Measurements from ENCODE around the gene TFAP2C. TPM values are rescaled to one million over a fixed set of nuclear protein-coding genes. Genes with fewer than 3 reads are reported as not detected.

Gene TFAP2C
- total RNA-seq, 1 experiment from 2014 or later, result not detected

GRCh38 chr20:56630506-56631317 is 1.6 kb downstream of the TFAP2C start:
- H3K4me3 ChIP-seq (ENCODE audit: low read length), result no peak overlapping the region
- no peaks in the 10 kb centered on the region for H3K27me3 ChIP-seq (ENCODE audit: low read length)

GRCh38 chr20:56631318-56631989 is 2.3 kb downstream of the TFAP2C start:
- Histone ChIP-seq H3K27me3 (ENCODE audit: low read length) (no peaks in the 10 kb centered on the region), H3K4me1 (ENCODE audit: low read length) (peaks cover 2% of the 10 kb centered on the region)

More at GRCh38 chr20:56630506-56631317, 1.6 kb downstream of the TFAP2C start:
- no peak overlapping the region for H3K27ac ChIP-seq (ENCODE audit: low read length)
- H3K9ac ChIP-seq (ENCODE audit: low read length), result no peak overlapping the region
- H3K36me3 ChIP-seq (ENCODE audit: insufficient read depth, low read length), result no peaks in the 10 kb centered on the region
- H3K4me1 ChIP-seq (ENCODE audit: low read length), result no peaks in the 10 kb centered on the region
- no peaks in the 10 kb centered on the region for H3K79me2 ChIP-seq (ENCODE audit: low read length)
- H3K9me2 ChIP-seq (replicated peaks; ENCODE audit: insufficient read depth, low read length), result no peaks in the 10 kb centered on the region
- no peak overlapping the region for H2AFZ ChIP-seq (ENCODE audit: low read length)
- DNase-seq, result no peak
- H3K4me2 ChIP-seq (ENCODE audit: low read depth, low read length, poor library complexity, severe bottlenecking), result no peak overlapping the region
- no peaks in the 10 kb centered on the region for H4K20me1 ChIP-seq (ENCODE audit: insufficient read depth, low read depth, low read length)
- H3K9me3 ChIP-seq (ENCODE audit: low read length), result no peaks in the 10 kb centered on the region

GRCh38 chr20:56631990-56632327 is 2.9 kb downstream of the TFAP2C start:
- Histone ChIP-seq H3K4me3 (ENCODE audit: low read length) (no peak overlapping the region), H3K27me3 (ENCODE audit: low read length) (no peaks in the 10 kb centered on the region), H4K20me1 (ENCODE audit: insufficient read depth, low read depth, low read length) (no peaks in the 10 kb centered on the region), H3K36me3 (ENCODE audit: insufficient read depth, low read length) (no peaks in the 10 kb centered on the region), H3K27ac (ENCODE audit: low read length) (no peak overlapping the region), H3K9me3 (ENCODE audit: low read length) (no peaks in the 10 kb centered on the region), H3K4me1 (ENCODE audit: low read length) (peaks cover 7% of the 10 kb centered on the region), H3K9ac (ENCODE audit: low read length) (no peak overlapping the region), H3K79me2 (ENCODE audit: low read length) (no peaks in the 10 kb centered on the region), H3K9me2 (replicated peaks; ENCODE audit: insufficient read depth, low read length) (no peaks in the 10 kb centered on the region), H2AFZ (ENCODE audit: low read length) (no peak overlapping the region), H3K4me2 (ENCODE audit: low read depth, low read length, poor library complexity, severe bottlenecking) (no peak overlapping the region)
- DNase-seq, result no peak

More at GRCh38 chr20:56631318-56631989, 2.3 kb downstream of the TFAP2C start:
- no peaks in the 10 kb centered on the region for H4K20me1 ChIP-seq (ENCODE audit: insufficient read depth, low read depth, low read length)
- H3K36me3 ChIP-seq (ENCODE audit: insufficient read depth, low read length), result no peaks in the 10 kb centered on the region
- H3K9ac ChIP-seq (ENCODE audit: low read length), result no peak overlapping the region
- no peak overlapping the region for H3K27ac ChIP-seq (ENCODE audit: low read length)
- no peak overlapping the region for H2AFZ ChIP-seq (ENCODE audit: low read length)
- no peaks in the 10 kb centered on the region for H3K9me2 ChIP-seq (replicated peaks; ENCODE audit: insufficient read depth, low read length)
- H3K4me3 ChIP-seq (ENCODE audit: low read length), result no peak overlapping the region
- no peak for DNase-seq
- H3K79me2 ChIP-seq (ENCODE audit: low read length), result no peaks in the 10 kb centered on the region
- H3K4me2 ChIP-seq (ENCODE audit: low read depth, low read length, poor library complexity, severe bottlenecking), result no peak overlapping the region
- no peaks in the 10 kb centered on the region for H3K9me3 ChIP-seq (ENCODE audit: low read length)

GRCh38 chr20:56634307-56634706 is 5.2 kb downstream of the TFAP2C start:
- no peaks in the 10 kb centered on the region for H3K79me2 ChIP-seq (ENCODE audit: low read length)
- H3K36me3 ChIP-seq (ENCODE audit: insufficient read depth, low read length), result no peaks in the 10 kb centered on the region

GRCh38 chr20:56634735-56635385 is 5.8 kb downstream of the TFAP2C start:
- Histone ChIP-seq H3K36me3 (ENCODE audit: insufficient read depth, low read length) (no peaks in the 10 kb centered on the region), H3K27me3 (ENCODE audit: low read length) (no peaks in the 10 kb centered on the region), H3K4me3 (ENCODE audit: low read length) (no peak overlapping the region), H4K20me1 (ENCODE audit: insufficient read depth, low read depth, low read length) (no peaks in the 10 kb centered on the region), H3K9me3 (ENCODE audit: low read length) (no peaks in the 10 kb centered on the region), H3K4me2 (ENCODE audit: low read depth, low read length, poor library complexity, severe bottlenecking) (no peak overlapping the region), H2AFZ (ENCODE audit: low read length) (no peak overlapping the region), H3K27ac (ENCODE audit: low read length) (no peak overlapping the region), H3K79me2 (ENCODE audit: low read length) (no peaks in the 10 kb centered on the region), H3K9me2 (replicated peaks; ENCODE audit: insufficient read depth, low read length) (no peaks in the 10 kb centered on the region), H3K4me1 (ENCODE audit: low read length) (peaks cover 20% of the 10 kb centered on the region), H3K9ac (ENCODE audit: low read length) (no peak overlapping the region)
- DNase-seq, result no peak

More at GRCh38 chr20:56634307-56634706, 5.2 kb downstream of the TFAP2C start:
- Histone ChIP-seq H3K4me3 (ENCODE audit: low read length) (no peak overlapping the region), H3K9me2 (replicated peaks; ENCODE audit: insufficient read depth, low read length) (no peaks in the 10 kb centered on the region), H3K4me2 (ENCODE audit: low read depth, low read length, poor library complexity, severe bottlenecking) (no peak overlapping the region), H3K4me1 (ENCODE audit: low read length) (peaks cover 20% of the 10 kb centered on the region), H3K27ac (ENCODE audit: low read length) (no peak overlapping the region), H2AFZ (ENCODE audit: low read length) (no peak overlapping the region), H3K9ac (ENCODE audit: low read length) (no peak overlapping the region), H3K27me3 (ENCODE audit: low read length) (no peaks in the 10 kb centered on the region), H4K20me1 (ENCODE audit: insufficient read depth, low read depth, low read length) (no peaks in the 10 kb centered on the region), H3K9me3 (ENCODE audit: low read length) (no peaks in the 10 kb centered on the region)
- no peak for DNase-seq

GRCh38 chr20:56636716-56637115 is 7.6 kb downstream of the TFAP2C start:
- H4K20me1 ChIP-seq (ENCODE audit: insufficient read depth, low read depth, low read length), result no peaks in the 10 kb centered on the region
- no peak overlapping the region for H3K27ac ChIP-seq (ENCODE audit: low read length)
- H3K4me1 ChIP-seq (ENCODE audit: low read length), result peaks cover 20% of the 10 kb centered on the region
- DNase-seq, result no peak
- no peaks in the 10 kb centered on the region for H3K27me3 ChIP-seq (ENCODE audit: low read length)
- H3K36me3 ChIP-seq (ENCODE audit: insufficient read depth, low read length), result no peaks in the 10 kb centered on the region
- no peaks in the 10 kb centered on the region for H3K9me3 ChIP-seq (ENCODE audit: low read length)
- peak overlapping the region; percentile 20 for H3K4me2 ChIP-seq (ENCODE audit: low read depth, low read length, poor library complexity, severe bottlenecking)
- no peak overlapping the region for H3K4me3 ChIP-seq (ENCODE audit: low read length)
- no peaks in the 10 kb centered on the region for H3K9me2 ChIP-seq (replicated peaks; ENCODE audit: insufficient read depth, low read length)
- H3K79me2 ChIP-seq (ENCODE audit: low read length), result no peaks in the 10 kb centered on the region
- no peak overlapping the region for H2AFZ ChIP-seq (ENCODE audit: low read length)
- no peak overlapping the region for H3K9ac ChIP-seq (ENCODE audit: low read length)

GRCh38 chr20:56637576-56637975 is 8.5 kb downstream of the TFAP2C start:
- peak overlapping the region; percentile 20 for H3K4me2 ChIP-seq (ENCODE audit: low read depth, low read length, poor library complexity, severe bottlenecking)
- no peak overlapping the region for H3K4me3 ChIP-seq (ENCODE audit: low read length)

GRCh38 chr20:56646599-56646998 is 17.5 kb downstream of the TFAP2C start:
- H3K4me3 ChIP-seq (ENCODE audit: low read length), result no peak overlapping the region
- no peaks in the 10 kb centered on the region for H3K36me3 ChIP-seq (ENCODE audit: insufficient read depth, low read length)
- H3K9ac ChIP-seq (ENCODE audit: low read length), result no peak overlapping the region

More at GRCh38 chr20:56637576-56637975, 8.5 kb downstream of the TFAP2C start:
- no peaks in the 10 kb centered on the region for H3K9me3 ChIP-seq (ENCODE audit: low read length)
- H3K36me3 ChIP-seq (ENCODE audit: insufficient read depth, low read length), result no peaks in the 10 kb centered on the region
- DNase-seq, result no peak
- no peaks in the 10 kb centered on the region for H3K79me2 ChIP-seq (ENCODE audit: low read length)
- H2AFZ ChIP-seq (ENCODE audit: low read length), result no peak overlapping the region
- no peak overlapping the region for H3K27ac ChIP-seq (ENCODE audit: low read length)
- no peaks in the 10 kb centered on the region for H3K27me3 ChIP-seq (ENCODE audit: low read length)
- H3K9me2 ChIP-seq (replicated peaks; ENCODE audit: insufficient read depth, low read length), result no peaks in the 10 kb centered on the region
- no peaks in the 10 kb centered on the region for H4K20me1 ChIP-seq (ENCODE audit: insufficient read depth, low read depth, low read length)
- H3K4me1 ChIP-seq (ENCODE audit: low read length), result peaks cover 20% of the 10 kb centered on the region
- H3K9ac ChIP-seq (ENCODE audit: low read length), result no peak overlapping the region

More at GRCh38 chr20:56646599-56646998, 17.5 kb downstream of the TFAP2C start:
- Histone ChIP-seq H3K9me2 (replicated peaks; ENCODE audit: insufficient read depth, low read length) (no peaks in the 10 kb centered on the region), H3K79me2 (ENCODE audit: low read length) (no peaks in the 10 kb centered on the region), H3K27me3 (ENCODE audit: low read length) (no peaks in the 10 kb centered on the region), H3K9me3 (ENCODE audit: low read length) (no peaks in the 10 kb centered on the region), H3K4me2 (ENCODE audit: low read depth, low read length, poor library complexity, severe bottlenecking) (no peak overlapping the region), H4K20me1 (ENCODE audit: insufficient read depth, low read depth, low read length) (no peaks in the 10 kb centered on the region), H2AFZ (ENCODE audit: low read length) (no peak overlapping the region), H3K4me1 (ENCODE audit: low read length) (no peaks in the 10 kb centered on the region), H3K27ac (ENCODE audit: low read length) (no peak overlapping the region)
- no peak for DNase-seq
